ENCODE results near the gene SAMD3.
"Not testable (repeated sequence)": the region's sequence is repeated elsewhere in the genome, so short reads cannot be mapped to it uniquely, and the experiment has no call there.

Gene SAMD3

DNA sequence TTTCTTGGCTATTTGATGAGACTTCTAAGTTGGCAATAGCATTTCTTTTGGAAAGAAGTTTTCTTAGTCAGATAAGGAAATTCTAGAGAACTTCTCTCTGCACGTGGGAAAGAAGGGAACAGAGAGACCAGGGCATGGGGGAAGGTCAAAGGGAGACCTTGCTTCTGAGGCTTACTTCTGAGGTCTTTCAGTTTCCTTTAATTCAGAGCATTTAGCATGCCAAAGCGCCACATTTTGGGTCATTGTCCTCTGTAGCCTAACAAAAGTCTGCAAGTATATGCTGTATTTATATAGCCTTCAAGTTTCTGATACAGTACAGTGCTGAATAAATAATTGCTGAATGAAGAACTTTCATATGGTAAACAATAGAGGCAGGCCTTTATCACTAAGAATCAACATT lies 95.6 kb downstream of the SAMD3 start:
- no peak for DNase-seq

DNA sequence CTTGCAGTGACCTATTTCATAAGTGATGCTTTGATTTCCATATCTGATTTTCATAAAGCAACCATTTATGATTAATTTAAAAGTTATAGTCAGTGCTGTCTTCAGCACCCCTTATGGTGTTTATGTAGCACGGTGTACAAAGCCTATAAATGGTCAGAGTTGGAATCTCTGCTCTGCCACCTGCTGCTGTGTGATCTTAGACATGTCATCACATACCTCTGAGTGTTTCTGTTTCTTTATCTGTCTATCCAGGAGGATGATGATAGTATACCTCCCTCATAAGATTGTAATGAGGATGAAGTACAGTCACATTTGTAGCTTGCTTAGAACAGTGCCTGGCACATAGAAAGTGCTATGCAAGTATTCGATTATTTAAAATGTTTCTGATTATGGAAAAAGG lies 100.5 kb downstream of the SAMD3 start:
- DNase-seq, result no peak

DNA sequence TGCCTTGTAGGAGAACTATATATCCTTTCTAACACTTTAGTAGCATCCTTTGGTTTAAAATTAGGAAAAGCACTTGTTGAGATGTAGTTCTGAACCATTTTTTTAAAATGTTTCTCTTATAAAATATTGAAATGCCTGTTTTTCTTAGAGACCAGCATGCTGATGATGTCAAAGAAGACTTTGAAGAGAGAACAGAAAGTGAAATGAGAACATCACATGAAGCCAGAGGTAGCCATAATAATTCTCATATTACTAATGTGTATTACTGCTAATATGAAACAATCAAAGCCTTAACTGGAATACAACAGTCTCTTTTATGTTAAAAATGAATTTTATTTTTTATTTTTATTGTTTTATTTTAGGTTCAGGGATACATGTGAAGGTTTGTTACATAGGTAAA lies 102.0 kb downstream of the SAMD3 start:
- no peak for DNase-seq

DNA sequence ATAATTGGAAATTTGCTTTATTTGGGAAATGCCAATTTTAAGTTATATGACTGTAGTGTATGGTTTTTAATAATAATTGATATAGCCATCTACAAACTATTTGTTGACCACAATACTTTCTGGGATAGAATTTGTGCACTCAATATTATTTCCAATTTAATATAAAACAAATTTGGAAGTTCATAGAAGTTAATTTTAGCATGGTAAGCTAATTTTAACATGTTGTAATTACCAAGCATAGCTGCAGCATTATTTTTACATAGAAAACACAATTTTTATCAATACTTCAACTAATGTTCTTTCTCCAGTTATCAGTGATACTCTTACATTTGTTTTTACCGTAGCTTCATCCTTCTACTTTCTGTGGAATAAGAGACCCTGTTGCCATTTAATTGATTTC lies 103.5 kb downstream of the SAMD3 start:
- no peak for DNase-seq

DNA sequence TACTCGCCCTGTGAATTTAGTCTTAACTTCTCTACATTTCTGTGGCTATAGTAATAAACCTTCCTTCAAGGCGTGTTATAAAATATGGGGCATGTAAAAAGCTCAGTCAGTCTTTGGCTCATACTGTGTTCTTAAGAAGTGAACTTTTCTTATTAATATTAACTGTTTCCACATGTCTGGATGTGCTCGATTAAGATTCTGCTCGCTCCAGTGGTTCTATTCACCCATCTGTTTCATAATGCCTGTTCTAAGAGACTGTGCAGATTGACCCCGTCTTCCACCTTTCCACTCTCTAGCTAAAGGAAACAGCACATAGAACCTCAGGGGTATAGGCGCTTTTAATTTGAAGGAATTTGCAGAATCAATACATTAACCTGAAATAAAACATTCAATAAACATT lies 104.5 kb downstream of the SAMD3 start:
- DNase-seq, result no peak

DNA sequence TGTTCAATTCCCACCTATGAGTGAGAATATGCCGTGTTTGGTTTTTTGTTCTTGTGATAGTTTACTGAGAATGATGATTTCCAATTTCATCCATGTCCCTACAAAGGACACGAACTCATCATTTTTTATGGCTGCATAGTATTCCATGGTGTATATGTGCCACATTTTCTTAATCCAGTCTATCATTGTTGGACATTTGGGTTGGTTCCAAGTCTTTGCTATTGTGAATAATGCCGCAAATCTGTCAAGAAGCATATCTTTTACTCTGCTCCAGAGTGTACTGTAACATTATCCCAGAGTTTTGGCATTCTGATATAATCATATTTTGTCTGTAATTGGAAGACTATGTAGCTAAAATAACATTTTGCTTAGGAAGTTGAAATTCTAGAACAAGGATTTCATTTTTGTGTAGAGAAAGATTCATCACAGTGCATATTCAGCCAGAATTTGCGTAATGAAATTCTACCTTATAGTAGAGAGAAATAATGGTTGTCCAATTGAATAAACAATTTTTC lies 105.5 kb downstream of the SAMD3 start:
- DNase-seq, result not testable (repeated sequence)

DNA sequence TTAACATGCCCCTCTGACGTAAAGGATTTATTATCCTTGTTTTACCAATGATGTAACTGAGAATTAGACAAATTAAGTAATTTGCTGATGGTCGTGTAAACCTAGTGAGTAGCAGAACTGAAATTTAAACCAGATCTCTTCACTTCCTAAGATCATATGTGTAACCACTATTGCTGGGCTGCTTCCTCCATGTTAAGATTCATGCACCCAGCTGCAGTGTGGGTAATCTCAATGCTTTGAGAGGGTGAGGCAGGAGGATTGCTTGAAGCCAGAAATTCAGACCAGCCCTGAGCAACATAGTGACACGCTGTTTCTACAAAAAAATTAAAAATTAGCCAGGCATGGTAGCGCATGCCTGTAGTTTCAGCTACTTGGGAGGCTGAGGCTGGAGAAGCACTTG lies 106.5 kb downstream of the SAMD3 start:
- DNase-seq, result no peak

DNA sequence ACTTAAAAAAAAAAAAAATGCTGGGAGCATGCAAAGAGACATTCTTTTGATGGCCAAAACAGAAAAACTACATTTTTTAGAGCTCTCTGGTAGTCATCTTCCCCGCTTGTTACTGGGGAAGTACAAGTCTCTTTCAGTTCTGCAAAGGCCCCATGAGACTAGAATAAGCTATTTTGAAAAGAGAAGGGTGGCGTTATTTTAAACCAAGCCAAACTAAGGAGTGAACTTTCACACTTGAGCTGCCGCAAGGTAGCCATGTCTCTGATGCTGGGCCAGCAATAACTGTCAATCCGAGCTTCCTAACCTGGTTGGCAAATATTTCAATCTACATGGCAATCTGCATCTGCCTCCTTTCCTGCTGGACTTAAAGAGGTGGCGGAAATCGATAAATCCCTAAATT lies 107.7 kb downstream of the SAMD3 start:
- no peak for DNase-seq

DNA sequence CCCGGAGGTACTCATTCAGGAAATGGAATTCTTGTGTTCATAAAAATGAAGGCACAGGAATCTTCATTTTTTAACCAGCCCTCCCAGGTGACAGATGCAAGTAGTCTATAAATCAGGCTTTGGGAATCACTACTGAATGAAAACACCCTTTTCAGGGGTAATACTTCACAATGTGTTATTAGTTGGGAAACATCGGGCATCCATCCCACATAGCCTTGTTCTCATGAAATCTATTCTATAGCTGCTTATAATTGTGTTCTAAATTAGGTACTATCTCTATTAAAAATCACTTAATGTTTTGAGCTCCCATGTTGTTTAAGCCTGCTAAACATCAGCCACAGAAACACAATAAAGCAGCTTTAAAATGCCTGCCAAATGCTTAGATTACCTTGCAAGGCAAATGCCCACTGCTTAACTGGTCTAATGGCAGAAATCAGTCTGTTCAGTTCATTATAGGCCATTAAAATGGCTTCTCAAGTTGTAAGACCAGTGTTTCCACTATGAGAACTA lies 109.5 kb downstream of the SAMD3 start:
- DNase-seq, result no peak

DNA sequence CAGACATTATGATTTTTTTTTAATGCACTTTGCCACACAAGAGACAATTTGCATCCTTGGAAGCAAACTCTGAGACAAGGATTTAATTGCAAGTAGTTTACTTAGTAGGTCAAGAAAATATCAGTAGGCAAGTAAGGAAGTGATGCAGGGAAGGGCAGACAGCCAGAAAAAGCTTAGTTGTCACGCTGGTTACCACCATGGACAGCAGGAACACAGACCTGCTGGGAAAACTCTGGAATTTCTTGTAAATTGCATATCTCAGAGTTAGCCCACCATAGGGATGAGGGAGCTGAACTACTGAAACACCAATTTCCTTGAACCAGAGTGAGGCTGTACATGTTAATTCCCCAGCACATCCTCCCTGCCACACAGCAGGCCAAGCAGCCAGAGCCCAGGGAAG lies 111.7 kb downstream of the SAMD3 start:
- no peak for DNase-seq

DNA sequence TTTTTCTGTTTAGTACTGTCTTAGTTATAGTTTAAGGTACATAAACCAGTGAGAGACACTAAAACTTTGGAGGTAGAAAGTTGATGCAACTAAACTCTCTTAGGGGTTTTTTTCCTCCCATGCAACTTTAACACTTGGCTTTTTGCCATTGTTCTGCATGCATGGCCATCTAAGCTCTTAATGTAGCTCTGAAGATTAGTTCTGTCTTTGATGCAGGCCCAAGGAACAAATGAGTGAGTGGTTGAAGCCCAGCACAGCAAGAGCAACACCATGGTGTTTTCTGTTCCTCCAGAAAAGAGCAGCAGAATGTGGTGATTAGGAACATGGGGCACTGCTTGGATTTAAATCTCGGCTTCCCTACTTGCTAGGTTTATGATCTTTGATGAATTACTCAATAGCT lies 115.0 kb downstream of the SAMD3 start:
- DNase-seq, result no peak

DNA sequence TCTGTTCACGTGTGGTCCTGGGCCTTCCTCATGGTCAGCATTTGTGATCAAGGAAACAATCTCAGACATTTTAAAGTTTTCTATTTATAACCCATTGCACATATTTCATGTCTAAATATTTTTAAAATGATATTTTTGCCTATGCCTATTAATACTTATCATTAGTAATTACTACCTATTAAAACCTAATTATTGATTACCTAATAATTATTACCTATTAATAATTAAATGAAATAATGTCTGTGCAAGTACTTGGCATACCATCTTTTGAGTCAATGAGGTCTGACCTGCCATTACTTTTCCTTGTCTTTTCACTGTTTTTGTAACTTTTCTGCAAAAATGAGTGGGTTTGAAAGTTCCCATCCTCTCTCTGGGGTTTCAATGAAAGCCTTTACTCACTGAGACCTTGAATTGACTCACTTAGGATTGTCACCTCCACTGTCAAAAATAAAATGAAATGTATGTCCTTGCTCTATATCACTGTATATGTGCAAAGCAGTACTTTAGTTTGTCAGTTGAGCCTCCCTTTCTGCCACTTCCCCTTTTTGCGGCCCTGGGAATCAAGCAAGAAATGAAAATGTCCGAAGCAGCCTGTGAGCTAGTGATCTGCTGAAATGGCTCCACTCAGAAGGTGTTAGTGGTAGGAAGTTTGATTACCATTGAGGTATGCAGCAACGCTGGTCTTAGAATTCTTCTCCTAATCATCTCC lies 116.6 kb downstream of the SAMD3 start:
- no peak for DNase-seq

DNA sequence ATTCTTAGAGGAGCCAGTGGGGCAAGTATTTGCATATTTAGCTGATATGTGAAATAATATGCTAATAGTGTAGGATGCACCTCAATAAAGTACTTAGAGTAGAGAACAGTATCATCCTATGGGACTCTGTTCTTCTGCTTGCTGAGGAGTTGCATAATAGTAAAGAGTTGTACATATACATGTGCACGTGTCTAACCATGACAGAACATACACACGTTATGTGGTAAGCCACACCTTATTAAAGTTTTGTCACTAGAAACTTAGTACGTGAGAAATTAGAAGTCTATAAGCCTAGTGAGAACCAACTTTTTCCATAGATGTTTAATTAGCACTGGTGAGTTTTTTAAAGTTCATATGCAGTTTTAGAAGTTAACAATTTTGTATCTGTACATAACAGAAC lies 123.6 kb downstream of the SAMD3 start:
- DNase-seq, result no peak

DNA sequence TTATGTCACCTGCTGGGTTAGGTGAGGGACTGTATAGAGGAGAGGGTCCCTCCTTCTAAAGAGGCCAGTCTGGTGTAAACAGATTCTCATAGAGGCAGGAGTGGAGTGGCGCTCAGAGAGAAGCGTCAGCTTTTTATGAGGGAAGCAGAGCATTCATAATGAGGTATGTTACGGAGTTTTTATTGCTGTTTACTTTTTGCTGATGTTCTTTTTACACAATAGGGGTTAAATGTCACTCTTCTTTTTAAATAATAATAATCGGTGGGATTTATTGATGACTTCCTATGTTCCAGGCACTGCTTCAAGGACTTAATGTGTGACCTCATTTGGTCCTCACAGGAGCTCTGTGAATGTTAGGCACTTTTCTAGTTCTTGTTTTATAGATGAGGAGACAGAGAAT lies 124.4 kb downstream of the SAMD3 start:
- DNase-seq, result no peak

Data from stimulated activated CD4-positive, alpha-beta T cell treated with anti-CD3 and anti-CD28 coated beads, Interleukin-15, amount 100 ng/mL, for 24 hours (primary cell).